ENCODE measurements around the gene PRR15L.

DNA sequence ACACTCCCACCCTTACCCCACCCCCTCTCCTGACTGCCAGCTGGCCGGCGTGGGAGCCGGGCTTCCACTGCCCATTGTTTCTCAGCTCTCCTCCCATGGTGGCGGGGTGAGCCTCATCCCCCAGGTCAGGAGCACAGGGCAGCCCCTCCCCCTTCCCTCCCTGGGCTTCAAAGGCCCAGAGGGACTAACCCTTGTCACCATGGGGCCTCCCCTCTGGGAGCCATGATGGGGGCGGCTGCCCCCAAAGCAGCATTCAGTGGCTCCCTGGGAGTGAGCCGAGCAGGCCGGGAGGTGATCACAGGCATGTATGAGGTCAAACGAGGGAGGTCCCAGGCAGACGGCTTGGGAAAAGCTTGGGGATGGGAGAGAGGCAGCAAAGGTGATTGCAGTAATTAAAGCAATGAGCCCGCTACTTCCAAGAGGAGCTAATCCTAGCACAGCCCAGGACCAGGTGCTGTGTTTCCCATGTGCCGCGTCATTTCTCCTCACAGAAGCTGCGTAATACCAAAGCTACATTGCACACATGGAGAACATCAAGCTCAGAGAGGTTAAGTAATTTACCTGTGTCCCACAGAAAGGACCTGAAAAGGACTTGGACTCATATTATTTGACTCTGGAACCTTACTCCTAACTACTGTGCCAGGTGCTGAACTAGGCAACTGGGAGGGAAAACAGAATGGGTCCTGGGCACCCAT lies 37.7 kb upstream of the PRR15L start:
- TF ChIP-seq ZNF274 (IDR thresholded peaks at IDR 0.05; ENCODE audit: low read depth, low read length): no peak
- TF ChIP-seq YY1 (IDR thresholded peaks at IDR 0.05; ENCODE audit: insufficient read depth, insufficient read length): peak; percentile 45
